NCI-H128 (cell line): ENCODE measurements around the gene HMCN2.

Experiments used
- DNase-seq: peaks from one replicate; lab custom pipeline; 2025; ENCODE audit not compliant: unreplicated experiment; lab: John Stamatoyannopoulos, UW

The HMCN2 gene

DNA sequence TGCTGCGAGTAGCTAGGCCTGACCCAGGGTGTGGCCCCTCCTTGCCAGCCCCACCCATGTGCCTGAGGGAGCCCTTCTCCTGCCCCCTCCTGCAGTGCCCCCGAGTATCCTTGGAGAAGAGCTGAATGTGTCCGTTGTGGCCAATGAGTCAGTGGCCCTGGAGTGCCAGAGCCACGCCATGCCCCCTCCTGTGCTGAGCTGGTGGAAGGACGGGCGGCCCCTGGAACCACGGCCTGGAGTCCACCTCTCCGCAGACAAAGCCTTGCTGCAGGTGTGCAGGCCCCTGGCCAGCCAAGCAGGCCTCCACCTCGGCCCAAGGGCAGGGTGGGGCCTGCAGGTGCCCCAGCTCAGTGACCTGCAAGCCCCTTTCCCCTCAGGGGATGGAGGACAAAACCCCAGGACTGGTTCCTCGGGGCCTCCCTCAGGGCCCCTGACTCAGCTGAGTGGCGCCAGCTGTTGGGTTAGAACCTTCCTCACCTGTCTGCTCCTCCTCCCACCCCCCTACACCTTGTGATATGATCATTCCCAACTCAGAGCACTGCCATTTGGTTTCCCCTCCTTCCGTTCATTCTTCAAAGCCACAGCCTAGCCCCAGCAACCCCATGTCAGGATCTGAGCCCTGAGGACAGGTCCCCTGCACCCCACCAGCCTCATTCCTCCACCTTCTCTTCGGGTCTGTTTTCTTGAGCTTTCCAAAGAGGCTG, 99.2 kb downstream of the HMCN2 start:
- no peak for DNase-seq

DNA sequence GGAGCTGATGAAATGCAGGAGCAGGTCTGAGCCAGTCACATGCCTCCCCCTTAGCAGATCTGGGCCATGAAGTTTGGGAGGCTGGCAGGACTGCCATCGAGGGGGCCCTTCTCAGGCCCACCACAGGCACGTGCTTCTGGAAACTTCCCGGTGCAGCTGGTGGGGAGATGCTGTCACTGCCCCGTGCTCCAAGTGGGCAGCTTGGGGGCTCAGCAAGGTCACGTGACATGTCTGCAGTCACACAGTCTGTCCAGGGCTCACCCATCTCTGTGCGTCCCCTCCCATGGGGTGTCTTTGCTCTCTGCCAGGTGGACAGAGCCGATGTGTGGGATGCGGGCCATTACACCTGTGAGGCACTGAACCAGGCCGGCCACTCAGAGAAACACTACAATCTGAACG, 99.8 kb downstream of the HMCN2 start:
- no peak for DNase-seq

DNA sequence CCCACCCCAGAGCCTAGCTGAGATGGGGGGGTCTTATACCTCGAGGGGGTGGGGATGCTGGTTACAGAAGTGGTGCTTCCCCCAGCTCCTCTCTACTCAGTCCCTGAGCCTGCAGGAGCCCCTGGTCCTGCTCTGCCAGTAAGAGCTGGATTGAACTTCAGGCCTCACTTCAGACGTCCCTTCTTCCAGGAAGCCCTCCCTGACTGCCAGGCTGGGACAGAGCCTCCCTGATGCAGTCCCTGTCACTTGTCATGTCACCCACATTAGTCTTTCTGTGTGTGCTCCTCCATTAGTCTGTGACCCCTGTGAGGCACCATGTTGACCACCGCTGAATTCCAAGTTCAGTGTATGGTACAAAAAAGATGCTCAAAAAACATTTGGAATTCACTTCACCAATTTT, 100.5 kb downstream of the HMCN2 start:
- DNase-seq, result no peak

DNA sequence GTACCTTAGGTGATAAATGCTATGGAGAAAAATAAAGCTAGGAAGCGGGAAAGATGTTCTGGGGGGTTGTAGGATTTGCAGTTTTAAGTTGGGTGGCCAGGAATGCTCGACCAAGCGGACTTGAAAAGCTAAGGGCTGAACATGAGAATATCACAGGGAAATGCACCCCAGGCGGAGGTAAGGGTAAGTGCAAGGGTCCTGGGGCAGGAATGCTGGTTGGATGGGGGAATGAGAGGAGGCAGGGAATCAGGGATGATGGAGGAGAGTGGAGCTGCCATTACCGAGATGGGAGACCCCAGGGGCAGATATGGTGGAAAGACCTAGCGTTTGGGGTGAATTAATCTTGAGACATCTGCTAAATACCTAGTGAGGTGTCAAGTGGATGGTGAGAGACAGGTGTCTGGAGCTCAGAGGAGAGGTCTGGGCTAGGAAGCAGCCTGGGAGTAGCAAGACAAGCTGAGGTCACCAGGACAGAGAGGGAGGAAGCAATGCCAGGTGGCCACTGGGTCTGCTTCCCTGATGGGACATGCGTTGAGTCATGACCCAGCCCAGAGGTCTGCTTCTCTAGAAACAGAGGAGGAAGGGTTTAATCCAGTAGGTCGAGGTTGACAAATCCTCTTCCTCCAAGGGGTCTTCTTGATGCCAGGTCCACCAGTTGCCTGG, 101.5 kb downstream of the HMCN2 start:
- DNase-seq, result no peak

DNA sequence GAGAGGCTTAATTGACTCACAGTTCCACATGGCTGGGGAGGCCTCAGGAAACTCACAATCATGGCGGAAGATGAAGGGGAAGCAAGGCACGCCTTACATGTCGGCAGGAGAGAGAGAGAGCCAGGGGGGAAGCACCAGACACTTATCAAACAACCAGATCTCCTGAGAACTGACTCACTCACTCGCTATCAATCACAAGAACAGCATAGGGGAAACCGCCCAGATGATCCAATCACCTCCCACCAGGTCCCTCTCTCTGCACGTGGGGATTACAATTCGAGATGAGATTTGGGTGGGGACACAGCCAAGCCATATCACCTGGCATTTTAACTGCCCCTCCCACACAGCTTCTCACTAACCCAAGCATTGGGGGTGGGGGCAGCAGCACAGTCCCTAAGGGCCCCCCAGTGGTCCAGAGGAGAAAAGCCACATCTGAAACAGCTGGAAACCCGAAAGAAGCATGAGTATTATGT, 103.1 kb downstream of the HMCN2 start:
- no peak for DNase-seq

DNA sequence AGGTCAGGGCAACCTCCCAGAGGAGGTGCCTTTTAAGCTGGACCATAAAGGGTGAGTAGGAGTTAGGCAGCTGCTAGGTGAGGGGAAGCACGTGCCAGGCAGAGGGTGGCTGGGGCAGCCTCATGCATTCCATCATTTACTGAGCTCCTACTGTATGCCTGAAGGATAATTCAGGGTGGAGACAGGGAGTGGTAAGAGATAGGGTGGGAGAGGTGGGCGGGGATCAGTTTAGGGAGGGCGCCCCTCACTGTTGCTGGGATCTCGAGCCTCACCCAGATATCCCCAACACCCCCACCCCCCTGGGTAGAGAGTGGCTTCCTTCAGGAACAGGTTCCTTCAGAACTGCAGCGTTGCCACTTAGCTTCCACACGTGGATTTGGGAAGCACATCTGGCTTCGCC, 104.7 kb downstream of the HMCN2 start:
- DNase-seq, result no peak

DNA sequence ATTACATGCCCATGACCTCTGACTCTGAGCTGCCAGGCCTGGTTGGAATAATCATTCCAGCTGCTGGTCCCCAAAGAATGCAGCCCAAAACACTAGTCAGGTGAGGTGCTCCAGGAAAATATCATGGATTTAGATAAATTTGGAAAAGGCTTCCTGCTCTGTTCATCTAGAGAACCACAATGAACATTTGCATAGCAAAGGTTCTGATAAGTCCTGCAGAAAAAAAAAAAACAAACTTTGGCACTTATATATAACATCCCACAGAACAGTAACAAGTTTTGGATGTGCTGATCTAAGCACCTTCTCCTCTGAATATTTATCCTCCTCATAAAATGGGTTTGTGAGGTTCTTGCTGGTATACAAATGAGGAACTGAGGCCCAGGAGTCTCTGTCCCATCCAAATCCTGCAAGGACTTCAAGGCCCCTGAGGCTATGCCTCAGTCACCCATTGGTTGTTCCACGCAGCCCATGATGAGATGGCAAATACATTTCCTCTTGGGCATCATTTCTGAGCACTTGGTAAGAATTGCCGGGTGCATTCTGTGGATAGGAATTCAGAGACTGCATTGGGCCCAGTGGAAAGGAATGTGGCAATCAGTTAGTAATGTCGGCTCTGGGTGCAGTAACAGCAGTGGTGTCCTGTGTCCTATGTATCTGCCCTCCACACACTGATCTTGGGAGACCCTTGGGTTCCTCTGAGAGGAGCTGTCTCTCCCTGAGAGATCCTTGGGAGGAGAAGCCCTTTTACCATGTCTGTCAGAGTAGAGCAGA, 105.8 kb downstream of the HMCN2 start:
- DNase-seq, result no peak

DNA sequence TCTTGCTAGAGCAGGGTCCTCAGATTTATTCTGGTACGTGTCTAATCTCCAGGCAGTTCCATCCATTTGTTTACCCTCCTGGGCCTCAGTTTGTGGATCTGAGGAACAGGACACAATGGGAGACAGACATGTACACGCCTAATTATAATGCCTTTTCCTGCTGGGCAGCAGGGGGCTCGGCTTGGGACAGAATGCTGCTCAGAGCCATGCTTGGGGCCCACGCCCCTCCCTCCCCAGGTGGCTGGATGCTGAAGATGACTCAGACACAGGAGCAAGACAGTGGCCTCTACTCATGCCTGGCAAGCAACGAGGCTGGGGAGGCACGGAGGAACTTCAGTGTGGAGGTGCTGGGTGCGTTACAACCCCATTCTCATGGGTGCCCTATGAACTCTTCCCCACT, 106.5 kb downstream of the HMCN2 start:
- DNase-seq, result no peak

DNA sequence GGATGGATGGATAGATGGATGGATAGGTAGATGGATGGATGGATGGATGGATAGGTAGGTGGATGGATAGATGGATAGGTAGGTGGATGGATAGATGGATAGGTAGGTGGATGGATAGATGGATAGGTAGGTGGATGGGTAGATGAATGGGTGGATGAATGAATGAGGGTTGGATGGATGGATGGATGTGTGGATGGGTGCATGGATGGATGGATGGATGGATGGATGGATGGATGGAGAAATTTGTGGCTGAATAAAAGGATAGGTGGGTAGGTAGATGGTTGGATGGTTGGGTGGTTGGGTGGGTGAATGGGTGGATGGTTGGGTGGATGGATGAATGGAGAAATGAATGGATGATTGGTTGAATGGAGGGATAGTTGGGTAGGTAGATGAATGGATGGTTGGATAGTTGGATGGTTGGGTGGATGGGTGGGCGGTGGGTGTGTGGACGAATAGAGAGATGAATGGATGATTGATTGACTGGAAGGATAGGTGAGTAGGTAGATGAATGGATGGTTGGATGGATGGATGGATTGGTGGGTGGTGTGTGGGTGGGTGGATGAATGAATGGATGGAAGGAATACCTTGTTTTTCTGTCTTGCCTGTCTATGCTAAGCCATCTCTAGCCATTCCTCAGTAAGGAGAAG, 108.2 kb downstream of the HMCN2 start:
- DNase-seq, result no peak

DNA sequence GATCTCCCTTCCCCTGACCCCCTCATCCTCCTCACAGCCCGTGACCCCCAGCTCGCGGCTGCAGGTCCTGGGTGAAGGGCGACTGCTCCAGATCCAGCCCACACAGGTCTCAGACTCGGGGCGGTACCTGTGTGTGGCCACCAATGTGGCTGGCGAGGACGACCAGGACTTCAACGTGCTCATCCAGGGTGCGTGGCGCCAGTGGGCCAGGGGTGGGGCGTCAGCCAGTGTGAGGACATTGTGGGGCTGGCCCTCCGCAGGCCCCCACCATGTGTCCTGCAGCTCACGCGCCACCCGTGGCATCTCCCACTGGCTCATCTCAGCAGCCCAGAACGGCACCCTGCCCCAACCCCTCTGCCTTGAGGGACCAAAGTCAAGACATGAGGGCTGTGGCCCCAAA, 112.1 kb downstream of the HMCN2 start:
- no peak for DNase-seq

DNA sequence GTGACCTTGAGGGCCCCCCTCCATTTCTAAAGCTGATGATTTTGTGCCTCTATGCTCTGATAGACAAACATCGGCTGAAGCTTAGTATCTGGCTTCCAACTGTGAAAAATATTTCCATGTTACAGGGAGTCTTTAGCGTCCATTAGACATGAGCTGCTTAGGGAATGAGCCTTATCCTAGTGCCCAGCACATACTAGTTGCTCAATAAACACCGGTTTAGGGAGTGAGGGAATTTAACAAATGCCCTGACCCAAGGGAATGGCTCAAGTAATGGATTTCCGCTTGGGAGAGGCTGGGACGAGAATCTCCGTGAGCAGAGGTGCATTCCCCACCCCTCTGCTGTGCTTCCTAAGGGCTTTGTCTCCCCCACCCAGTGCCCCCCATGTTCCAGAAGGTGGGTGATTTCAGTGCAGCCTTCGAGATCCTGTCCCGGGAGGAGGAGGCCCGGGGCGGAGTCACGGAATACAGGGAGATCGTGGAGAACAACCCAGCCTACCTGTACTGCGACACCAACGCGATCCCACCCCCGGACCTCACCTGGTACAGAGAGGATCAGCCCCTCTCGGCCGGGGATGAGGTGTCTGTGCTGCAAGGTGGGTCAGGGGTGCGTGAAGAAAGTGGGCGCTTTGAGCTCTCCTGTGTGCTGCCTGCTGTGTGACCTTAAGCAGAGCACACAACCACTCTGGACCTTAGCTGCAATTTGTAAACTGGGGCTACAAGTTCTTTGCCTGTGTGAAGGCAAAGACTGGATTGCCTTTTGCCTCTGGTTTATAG, 113.5 kb downstream of the HMCN2 start:
- DNase-seq, result no peak

DNA sequence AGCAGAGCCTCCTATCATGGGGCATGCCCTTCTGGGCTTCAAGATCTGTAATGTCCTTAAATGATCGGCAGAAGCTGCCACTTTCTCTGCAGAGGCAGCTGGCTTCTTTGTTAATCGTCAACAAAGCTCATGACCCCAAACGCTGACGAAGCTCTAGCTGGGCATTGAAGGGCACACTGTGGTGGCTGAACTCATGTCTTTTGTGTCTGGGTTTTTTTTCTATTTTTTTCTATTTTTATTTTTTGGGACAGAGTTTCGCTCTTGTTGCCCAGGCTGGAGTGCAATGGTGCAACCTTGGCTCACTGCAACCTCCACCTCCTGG, 114.0 kb downstream of the HMCN2 start:
- no peak for DNase-seq

DNA sequence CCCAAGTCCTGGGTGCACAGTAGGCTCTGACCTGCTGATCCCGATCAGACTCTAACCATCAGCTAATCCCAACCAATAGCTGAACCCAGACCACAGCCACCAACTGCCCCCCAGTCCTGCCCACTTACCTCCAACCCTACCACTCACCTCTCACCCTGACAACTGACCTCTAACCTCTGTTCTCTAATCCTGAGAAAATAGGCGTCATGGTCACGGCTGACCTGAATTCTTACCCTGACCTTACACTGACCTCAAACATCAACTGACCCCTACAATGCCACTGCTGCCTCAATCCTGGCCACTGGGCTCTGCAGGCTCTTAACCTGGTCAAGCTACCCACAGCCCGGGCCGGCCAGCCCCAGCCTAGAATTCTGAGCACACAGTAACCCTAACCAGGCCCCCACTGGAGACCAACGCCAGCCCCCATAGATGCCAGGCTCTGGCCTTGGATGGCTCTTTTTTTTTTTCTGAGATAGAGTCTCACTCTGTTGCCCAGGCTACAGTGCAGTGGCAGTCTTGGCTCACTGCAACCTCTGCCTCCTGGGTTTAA, 115.4 kb downstream of the HMCN2 start:
- DNase-seq, result no peak

DNA sequence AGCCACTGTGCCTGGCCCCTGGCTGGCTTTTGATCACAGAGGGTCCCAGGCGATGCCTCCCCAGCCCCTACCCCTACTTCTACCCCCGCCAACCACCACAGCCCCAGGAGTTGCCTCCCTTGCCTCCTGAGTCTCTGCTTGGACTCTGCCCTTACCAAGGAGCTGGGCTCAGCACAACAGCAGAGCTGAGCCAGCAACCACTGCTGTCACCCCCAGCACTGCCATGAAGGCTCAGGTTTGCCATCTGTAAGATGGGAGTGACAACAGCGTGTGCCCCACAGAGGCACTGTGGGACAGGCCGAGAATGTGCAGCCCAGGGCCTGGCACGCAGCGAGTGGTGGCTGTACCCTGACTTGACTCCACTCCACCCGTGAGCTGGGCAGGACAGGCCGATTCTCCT, 116.1 kb downstream of the HMCN2 start:
- DNase-seq, result no peak

DNA sequence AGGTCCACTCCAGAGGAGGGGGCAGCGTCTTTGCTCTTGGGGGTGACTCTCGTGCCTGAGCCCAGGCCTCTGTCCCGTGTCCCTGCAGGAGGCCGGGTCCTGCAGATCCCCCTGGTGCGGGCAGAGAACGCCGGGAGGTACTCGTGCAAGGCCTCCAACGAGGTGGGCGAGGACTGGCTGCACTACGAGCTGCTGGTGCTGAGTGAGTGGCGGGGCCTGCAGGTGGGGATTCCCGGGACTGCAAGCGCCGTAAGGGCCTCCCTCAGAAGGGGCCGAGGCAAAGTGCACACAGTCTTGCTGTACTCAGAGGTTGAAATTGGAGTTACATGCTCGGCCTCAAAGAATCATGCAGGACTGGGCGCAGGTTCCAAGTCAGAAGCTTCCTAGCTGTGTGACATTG, 116.5 kb downstream of the HMCN2 start:
- DNase-seq, result no peak

DNA sequence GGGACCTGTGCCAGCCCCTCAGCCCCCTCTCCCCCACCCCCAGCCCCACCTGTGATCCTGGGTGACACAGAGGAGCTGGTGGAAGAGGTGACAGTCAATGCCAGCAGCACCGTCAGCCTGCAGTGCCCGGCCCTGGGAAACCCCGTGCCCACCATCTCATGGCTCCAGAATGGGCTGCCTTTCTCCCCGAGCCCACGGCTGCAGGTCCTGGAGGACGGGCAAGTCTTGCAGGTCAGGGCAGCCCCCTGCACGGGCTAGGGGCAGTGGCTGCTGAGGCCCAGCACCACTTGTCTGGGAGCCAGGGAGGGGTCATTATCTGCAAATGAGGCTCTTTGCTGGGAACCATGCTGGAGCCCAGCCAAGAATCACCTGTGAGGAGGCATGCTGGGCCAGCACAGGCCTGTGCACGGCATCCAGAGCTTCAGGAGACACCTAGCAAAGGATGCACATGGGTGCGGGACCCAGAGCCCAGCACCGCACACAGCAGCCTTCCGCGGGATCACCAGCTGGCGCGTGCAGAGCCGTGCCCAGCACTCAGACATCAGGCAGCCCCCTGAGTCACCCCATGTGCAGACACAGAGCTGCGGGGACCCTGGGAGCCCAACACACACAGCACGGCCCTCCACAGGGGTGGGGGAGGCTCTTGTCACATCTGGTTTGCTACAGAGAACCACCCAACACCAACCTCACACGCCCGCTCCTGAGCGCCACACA, 117.2 kb downstream of the HMCN2 start:
- no peak for DNase-seq

DNA sequence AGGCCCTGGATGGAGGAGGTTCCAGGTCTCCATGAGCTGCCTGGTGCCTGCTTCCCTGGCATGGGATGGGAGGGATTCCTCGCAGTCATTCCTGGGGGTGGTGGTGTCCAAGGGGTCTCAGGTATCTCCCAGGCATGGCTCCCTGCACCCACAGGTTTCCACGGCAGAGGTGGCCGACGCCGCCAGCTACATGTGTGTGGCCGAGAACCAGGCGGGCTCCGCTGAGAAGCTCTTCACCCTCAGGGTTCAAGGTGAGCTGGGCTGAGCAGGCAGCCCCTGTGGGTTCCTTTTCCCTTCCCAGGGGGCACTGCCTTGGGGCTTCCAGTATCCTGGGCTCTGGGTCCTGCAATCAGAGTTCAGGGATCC, 117.8 kb downstream of the HMCN2 start:
- DNase-seq, result no peak

DNA sequence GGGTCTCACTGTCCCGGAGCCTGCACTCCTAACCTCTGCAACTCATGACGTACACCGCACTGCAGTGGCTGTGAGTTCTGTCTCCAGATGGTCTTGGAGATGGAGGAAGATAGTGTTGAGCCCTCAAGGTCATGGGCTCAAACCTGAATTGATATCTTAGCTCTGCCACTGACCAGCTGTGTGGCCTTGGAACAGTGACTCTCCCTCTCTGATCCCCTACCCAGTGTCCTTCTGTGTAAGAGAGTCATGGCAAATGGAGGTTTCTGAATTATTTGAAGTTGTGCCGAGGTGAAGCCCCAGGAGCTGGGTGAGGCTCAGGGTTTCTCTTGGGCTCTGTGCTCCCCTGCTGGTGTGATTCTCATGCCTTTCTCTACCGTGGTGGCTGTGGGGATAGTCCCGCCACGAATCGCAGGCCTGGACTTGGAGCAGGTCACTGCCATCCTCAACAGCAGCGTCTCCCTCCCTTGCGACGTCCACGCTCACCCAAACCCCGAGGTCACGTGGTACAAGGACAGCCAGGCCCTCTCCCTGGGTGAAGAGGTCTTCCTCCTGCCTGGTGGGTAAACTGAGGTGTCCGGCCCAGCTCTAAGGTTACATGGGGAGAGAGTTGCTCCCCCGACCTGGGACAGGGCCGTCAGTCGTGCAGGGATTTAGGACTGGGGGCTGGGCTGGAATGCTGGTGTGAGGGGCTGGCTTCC, 118.6 kb downstream of the HMCN2 start:
- DNase-seq, result no peak

DNA sequence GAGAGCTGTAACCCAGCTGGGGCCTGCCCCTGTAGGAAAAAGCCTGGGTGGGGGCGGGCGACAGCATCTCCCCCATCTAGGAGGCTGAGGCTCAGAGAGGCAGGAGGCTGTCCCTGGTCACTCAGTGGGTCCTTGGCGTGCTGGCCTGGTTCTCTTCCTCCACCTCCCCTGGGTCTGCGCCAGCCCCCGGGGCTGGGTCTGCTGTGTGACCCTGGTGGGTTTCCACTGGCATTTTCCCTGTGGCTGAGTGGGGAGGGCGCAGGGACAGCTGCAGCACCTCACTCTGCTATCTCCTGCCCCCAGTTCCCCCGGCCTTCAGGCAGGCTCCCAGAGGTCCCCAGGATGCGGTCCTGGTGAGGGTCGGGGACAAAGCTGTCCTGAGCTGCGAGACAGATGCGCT, 119.7 kb downstream of the HMCN2 start:
- no peak for DNase-seq

DNA sequence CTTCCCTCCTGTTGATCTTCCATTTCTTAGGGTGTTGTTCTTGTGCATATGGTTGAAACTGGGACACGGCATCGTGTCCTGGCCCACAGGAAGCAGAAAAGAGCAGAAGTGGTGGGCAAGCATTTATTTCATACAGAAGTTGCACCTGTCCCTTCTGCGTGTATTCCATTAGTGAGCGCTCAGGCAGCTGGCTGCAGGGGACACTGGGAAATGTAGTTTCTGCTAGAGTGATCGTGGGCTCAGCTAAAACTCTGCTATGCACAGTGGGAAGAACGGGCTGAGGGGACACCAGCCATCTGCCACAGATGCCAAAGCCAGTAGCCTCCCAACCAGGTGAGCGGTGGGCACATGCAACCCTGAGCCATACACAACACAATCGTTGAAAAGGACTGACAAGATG, 121.8 kb downstream of the HMCN2 start:
- DNase-seq, result no peak
